AG09319 (cell line): ENCODE results near the gene MLC1.

Experiments used
- DNase-seq: peaks from one replicate; pipeline ENCODE4 v3.0.0-alpha.2; 2010; ENCODE audit warnings: low read depth; ENCODE audit errors: extremely low read depth
- CTCF ChIP-seq: IDR thresholded peaks from 2 replicates; pipeline ENCODE4 v1.5.1; 2011; ENCODE audit warnings: low read depth, mild to moderate bottlenecking, inconsistent platforms, low read length, moderate library complexity

Gene MLC1

DNA sequence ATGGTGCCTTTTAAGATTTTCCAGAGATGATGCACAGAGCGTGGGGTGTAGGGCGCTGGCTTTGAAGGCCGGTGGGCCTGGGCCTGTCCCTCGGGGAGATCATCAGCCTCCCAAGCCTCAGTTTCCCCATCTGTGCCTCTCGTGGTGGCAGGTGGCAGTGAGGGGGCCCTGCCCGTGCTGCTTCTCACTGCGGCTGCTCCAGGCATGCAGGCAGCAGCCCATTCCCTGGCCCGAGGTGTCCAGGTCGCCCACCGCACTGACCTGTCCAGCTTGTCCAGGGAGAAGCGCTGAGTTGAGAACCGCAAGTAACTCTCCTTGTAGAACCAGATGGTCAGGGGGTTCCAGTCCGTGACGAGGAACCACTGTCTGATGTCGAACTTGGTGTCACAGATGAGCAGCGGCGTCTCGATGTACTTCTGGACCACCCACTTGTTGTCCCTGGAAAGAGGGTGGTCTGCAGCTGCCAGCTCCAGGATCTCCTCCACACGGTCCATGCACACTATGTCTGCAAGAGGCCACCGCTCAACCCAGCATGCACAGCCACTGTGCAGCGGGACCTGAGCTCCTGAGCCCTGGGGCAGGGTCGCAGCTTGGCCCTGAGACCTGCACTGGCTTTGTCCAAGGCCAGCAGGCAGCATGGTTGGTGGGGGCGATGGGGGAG, 52.2 kb downstream of the MLC1 start:
- no peak for DNase-seq
- TF ChIP-seq CTCF: no peak

DNA sequence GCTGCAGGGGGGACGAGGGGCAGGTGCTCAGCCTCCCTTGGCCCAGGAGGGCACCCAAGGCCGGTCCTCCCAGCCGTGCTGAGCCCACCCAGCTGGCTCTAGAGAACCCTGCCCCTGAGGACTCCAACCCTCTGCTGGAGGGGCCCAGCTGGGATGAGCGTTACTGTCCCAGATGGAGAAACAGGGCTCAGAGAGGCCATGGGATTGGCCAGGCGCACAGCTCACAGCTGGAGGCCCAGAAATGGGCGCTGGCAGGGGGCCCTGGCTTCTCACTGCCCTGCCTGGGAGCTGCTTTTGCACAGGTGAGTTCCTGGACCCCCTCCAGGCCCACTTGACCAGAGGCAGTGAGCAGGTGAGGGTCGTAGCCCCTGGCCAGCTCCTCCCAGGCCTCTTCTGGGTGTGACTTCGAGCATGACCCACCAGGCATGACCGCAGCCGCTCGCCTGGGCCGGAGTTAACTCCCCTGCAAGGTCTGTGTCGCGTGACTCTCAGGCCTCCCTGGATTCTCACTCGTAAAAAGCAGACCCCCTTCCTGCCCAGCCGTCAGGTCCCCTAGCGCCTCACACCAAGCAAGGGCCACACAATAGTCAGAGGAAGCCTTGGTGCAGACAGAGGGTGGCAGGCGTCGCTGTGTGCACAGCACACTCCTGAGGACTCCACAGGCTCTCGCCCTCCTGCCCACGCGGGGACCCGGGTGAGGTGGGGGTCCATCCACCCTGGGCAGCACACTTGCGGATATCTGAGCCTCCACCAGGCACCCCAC, 52.9 kb downstream of the MLC1 start:
- DNase-seq: no peak
- TF ChIP-seq CTCF: no peak

DNA sequence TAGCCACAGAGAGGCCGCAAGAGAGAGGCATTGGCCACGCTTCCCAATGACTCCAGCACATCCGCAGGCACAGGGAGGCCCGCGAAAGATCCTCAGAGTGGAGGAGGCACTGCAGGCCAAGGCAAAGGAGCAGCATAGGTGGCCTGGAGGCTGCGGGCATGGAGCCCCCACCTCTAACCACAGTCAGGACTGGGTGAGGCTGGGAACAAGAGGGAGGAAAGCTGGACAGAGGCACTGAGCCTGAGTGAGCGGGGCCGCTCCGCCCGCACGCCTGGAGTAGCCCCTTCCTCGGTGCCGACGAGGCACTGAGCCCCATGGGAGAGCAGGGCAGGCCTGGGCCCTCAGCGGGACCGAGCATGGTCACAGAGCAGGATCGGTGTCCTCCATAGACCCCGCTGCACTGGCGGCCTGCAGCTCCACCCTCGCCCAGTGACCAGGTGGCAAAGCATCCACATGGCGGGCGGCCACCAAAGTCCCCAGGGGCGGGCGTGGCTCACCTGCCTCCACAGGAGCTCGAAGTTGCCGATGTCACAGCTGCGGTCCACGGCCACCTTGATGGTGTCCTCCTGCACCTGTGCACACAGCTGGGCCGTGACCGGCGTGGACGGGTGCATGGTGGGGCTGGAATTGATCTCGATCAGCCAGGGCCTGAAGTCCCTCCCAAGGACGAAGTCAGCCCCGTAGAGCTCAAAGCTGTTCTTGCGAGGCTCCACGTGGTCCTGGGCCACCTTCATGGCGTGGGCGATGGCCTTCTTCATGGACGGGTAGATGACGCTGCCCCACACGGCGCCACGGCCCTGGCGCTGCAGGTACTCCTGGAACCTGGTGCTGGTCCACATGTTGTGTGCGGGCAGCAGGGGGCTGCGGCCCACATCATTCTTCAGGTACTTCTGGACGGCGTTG, 53.8 kb downstream of the MLC1 start:
- no peak for TF ChIP-seq CTCF
- no peak for DNase-seq

- TF ChIP-seq CTCF: peak; percentile 85
- peak; percentile 10 for DNase-seq
Observed at GRCh38 chr22:50030297-50031188, 54.7 kb downstream of the MLC1 start.

DNA sequence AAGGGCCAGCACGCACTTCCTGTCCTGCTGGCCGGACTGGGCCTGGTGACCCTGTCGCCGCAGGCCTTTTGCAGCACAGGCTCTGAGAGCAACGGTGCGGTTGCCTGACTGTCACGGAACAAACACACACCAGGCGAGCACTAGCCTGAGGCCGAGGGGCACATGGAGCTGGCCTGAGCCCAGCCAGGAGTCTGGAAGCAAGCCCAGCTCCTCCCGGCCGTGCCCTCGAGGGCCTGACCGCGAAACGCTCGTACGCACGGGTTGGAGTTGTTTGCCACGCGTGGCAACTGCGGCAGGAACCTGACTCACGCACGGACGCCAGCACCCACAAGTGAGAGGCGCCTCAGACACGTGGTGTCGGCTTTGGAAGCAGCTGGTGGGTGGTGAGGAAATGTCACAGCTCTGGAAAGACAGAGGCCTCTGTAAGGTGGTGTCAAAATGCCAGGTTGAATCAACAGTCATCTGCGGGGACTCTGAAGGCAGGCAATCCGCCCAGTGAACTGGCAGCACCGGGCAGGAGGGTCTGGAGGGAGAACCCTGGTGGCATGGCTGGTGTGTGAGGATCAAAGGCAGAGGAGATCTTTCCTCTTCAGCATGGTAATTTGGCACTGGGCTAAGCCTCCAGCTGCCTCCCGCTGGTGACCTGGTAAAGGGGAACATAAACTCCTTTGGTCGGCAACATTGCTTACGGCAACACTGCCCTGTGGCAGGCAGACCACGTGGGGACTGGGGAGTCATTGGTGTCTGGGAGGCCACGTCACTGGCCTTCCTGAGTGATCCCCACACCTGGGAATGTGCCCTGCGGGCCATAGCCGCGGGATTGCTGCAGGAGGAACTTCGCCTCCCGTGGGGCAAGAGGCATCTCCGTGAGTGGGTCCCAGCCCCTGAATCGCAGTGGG, 57.3 kb downstream of the MLC1 start:
- no peak for TF ChIP-seq CTCF
- DNase-seq: no peak

GRCh38 chr22:50025993-50026392, 59.2 kb downstream of the MLC1 start:
- TF ChIP-seq CTCF: no peak
- DNase-seq: no peak
